Astrocyte (in vitro differentiated cells and primary cell): Measurements from ENCODE around the gene EXOSC7.

Experiments
- CTCF ChIP-seq: IDR thresholded peaks from 2 replicates; pipeline ENCODE4 v1.5.1; 2011; ENCODE audit warnings: low read depth, mild to moderate bottlenecking, inconsistent platforms, low read length, moderate library complexity; ENCODE audit not compliant: insufficient read depth
- EZH2 ChIP-seq: IDR thresholded peaks from 2 replicates; pipeline ENCODE4 v1.6.1; 2012; ENCODE audit warnings: mild to moderate bottlenecking, low read length, inconsistent platforms; ENCODE audit not compliant: insufficient read depth

GRCh38 chr3:44939581-44940036 is 36.4 kb upstream of the EXOSC7 start:
- TF ChIP-seq CTCF (no peak), EZH2 (no peak)
